ENCODE data around the gene SERGEF. TPM values are rescaled to one million over a fixed set of nuclear protein-coding genes. Genes with fewer than 3 reads are reported as not detected.

SERGEF gene
- total and polyA plus RNA-seq, 8 donors = 9.3 to 158 (median 73.5) TPM; not detected in 1

DNA sequence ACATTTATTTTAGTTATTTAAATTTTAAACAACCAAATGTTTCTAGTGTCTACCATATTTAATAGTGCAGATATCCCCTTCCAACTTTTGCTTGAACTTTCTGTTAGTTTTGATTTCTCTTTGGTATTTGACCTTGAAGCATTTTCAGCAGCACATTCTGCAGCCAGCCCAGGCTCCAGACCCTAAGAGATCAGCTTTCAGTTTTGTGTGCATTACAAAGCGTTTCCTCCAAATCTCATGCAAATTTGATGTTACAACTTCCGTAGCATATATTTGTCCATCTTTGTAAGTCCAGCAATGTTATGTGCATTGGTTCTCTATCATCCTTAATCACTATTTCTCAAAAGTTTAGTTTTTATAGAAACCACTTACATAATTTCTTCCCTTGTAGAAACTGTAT is 14.6 kb upstream of the SERGEF start:
- no peak for TF ChIP-seq POLR2A (IDR thresholded peaks at IDR 0.05)
- H3K4me1 ChIP-seq = no peaks in the 10 kb centered on the region
- DNase-seq = no peak
- no peak overlapping the region for H3K4me3 ChIP-seq
- H3K27me3 ChIP-seq = no peaks in the 10 kb centered on the region
- intact Hi-C loops (cut with DNase I; ENCODE audit: low total_unique reads) = no loop called here
- no peaks in the 10 kb centered on the region for H3K36me3 ChIP-seq
- H3K27ac ChIP-seq = no peak overlapping the region
- no peaks in the 10 kb centered on the region for H3K9me3 ChIP-seq
- 82 to 93% (median 88%) methylated on average over 2 of the region's 2 CpGs for WGBS, 5 donors

DNA sequence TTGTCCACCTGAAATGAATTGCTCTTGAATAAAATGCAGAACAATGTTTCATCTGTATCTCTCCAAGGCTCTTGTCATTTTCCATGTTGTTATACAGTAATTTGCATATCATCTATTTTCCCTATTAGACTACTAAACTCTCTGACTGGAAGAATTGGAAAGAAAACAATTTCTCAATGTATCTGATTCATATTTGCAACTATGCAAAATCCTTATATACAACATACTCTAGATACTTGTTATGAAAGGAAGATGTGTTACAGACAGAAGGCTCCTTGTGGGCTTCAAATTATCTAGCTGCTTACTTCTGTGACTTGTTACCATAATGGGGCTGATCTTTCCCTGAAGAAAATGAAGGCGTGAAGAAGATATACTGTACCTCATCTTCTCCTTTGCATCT is 9.6 kb upstream of the SERGEF start:
- TF ChIP-seq, protein P1, sequence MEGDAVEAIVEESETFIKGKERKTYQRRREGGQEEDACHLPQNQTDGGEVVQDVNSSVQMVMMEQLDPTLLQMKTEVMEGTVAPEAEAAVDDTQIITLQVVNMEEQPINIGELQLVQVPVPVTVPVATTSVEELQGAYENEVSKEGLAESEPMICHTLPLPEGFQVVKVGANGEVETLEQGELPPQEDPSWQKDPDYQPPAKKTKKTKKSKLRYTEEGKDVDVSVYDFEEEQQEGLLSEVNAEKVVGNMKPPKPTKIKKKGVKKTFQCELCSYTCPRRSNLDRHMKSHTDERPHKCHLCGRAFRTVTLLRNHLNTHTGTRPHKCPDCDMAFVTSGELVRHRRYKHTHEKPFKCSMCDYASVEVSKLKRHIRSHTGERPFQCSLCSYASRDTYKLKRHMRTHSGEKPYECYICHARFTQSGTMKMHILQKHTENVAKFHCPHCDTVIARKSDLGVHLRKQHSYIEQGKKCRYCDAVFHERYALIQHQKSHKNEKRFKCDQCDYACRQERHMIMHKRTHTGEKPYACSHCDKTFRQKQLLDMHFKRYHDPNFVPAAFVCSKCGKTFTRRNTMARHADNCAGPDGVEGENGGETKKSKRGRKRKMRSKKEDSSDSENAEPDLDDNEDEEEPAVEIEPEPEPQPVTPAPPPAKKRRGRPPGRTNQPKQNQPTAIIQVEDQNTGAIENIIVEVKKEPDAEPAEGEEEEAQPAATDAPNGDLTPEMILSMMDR (IDR thresholded peaks at IDR 0.05) = no peak
- TF ChIP-seq POLR2AphosphoS5 (IDR thresholded peaks at IDR 0.05) (no peak), EP300 (IDR thresholded peaks at IDR 0.05) (no peak), POLR2A (IDR thresholded peaks at IDR 0.05) (no peak)
- intact Hi-C loops (cut with DNase I; ENCODE audit: low total_unique reads) = no loop called here
- DNase-seq = no peak
- Histone ChIP-seq H3K36me3 (no peaks in the 10 kb centered on the region), H3K9me3 (no peaks in the 10 kb centered on the region), H3K4me3 (no peak overlapping the region), H3K27me3 (no peaks in the 10 kb centered on the region), H3K27ac (no peak overlapping the region), H3K4me1 (no peaks in the 10 kb centered on the region)
- 87 to 100% (median 98%) methylated on average over 1 of the region's 1 CpG for WGBS, 5 donors

DNA sequence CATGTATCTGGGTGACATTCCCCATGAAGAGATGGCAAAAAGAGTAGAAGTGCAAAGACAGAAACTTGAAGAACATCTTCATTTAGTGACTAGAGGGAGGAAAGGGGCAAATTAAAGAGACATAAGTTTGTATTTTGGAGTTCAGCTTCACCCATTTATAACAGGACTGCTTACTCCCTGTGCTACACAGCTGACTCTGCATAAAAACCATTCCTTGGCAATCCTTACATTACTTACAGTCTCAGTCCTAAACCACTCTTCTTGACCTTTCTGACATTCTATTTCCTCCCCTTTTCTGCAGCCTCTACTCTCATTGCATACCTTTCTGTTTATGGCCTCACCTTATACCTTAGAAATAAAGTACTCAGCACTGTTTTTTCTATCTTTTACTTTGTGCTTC is 6.8 kb upstream of the SERGEF start:
- no peak overlapping the region for H3K27ac ChIP-seq
- no peak for TF ChIP-seq POLR2AphosphoS5 (IDR thresholded peaks at IDR 0.05)
- no peak for TF ChIP-seq POLR2A (IDR thresholded peaks at IDR 0.05)
- no peak for TF ChIP-seq EP300 (IDR thresholded peaks at IDR 0.05)
- TF ChIP-seq, protein P1 (IDR thresholded peaks at IDR 0.05) = no peak
- no peaks in the 10 kb centered on the region for H3K27me3 ChIP-seq
- no peak for DNase-seq
- H3K4me1 ChIP-seq = no peaks in the 10 kb centered on the region
- intact Hi-C loops (cut with DNase I; ENCODE audit: low total_unique reads) = loop anchor here (10.0 kb wide), 1 partner anchor 85 kb away; the partner anchor contains the start of gene SAAL1
- no peaks in the 10 kb centered on the region for H3K36me3 ChIP-seq
- H3K4me3 ChIP-seq = no peak overlapping the region
- no peaks in the 10 kb centered on the region for H3K9me3 ChIP-seq

DNA sequence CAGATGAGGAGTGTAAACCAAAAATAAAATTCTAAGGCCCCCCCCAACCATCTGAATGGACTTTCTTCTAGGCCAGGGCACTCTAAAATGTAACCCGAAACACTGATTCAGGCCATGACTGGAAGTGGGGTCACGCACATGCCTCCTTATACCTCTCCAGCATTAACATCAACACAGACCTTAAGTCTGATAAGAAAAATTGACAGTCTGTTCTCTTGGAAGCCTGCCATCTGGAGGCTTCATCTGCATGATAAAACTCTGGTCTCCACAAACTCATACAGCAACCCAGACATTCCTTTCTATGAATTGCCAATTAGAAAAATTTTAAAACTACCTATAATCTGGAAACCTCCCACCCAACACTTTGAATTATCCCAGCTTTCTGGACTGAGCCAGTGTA is 3.9 kb upstream of the SERGEF start:
- Histone ChIP-seq H3K4me1 (peaks cover 0 to 16% (median 14%) of the 10 kb centered on the region in 4 donors), H3K27me3 (no peaks in the 10 kb centered on the region), H3K9me3 (no peaks in the 10 kb centered on the region), H3K4me3 (no peak overlapping the region), H3K36me3 (no peaks in the 10 kb centered on the region), H3K27ac (no peak overlapping the region)
- intact Hi-C loops (cut with DNase I; ENCODE audit: low total_unique reads) = loop anchor here (10.0 kb wide), 1 partner anchor 88 kb away; the partner anchor contains the start of gene SAAL1
- WGBS, 5 donors = 78 to 86% (median 84%) methylated on average over 2 of the region's 2 CpGs
- no peak for DNase-seq
- no peak for TF ChIP-seq POLR2AphosphoS5 (IDR thresholded peaks at IDR 0.05)
- TF ChIP-seq EP300 (IDR thresholded peaks at IDR 0.05) = no peak
- TF ChIP-seq POLR2A (IDR thresholded peaks at IDR 0.05) = no peak
- TF ChIP-seq, protein P1 (IDR thresholded peaks at IDR 0.05) = no peak

DNA sequence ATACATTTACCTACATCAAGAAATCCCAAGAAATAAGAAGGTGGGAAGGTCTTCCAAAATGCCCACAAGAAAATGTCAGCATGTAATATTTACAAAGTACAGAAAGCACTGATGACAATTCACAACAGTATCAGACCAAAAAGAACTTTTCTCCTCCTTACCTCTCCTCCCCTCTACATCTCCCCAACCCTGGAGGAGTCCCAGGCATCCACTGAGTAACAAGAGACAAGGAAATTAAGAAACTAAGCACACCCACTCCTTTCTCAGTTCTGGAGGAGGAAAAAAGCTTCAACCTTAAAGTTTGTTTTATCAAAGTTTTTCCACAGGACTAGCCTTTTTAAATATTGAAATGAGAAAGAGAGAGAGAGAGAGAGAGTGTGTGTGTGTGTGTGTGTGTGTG is 2.0 kb upstream of the SERGEF start:
- DNase-seq = no peak
- no peaks in the 10 kb centered on the region for H3K27me3 ChIP-seq
- H3K9me3 ChIP-seq = no peaks in the 10 kb centered on the region
- no peak overlapping the region for H3K27ac ChIP-seq
- H3K36me3 ChIP-seq = no peaks in the 10 kb centered on the region
- no peak overlapping the region for H3K4me3 ChIP-seq
- intact Hi-C loops (cut with DNase I; ENCODE audit: low total_unique reads) = loop anchor here (10.0 kb wide), 1 partner anchor 90 kb away; the partner anchor contains the start of gene SAAL1
- TF ChIP-seq, protein P1 (IDR thresholded peaks at IDR 0.05) = no peak
- TF ChIP-seq POLR2AphosphoS5 (IDR thresholded peaks at IDR 0.05) (no peak), EP300 (IDR thresholded peaks at IDR 0.05) (no peak)
- H3K4me1 ChIP-seq = peaks cover 0 to 18% (median 17%) of the 10 kb centered on the region in 4 donors
